PFSK-1 (cell line): ENCODE measurements around the gene PEF1.

ENCODE experiments used
- FOXP2 ChIP-seq: optimal IDR thresholded peaks from 2 replicates; pipeline ENCODE3; 2011; ENCODE audit warnings: borderline replicate concordance, control low read depth, inconsistent platforms; ENCODE audit not compliant: insufficient read depth; ENCODE audit errors: extremely low read length, extremely low read depth
- POLR2AphosphoS5 ChIP-seq: IDR thresholded peaks from 2 replicates; pipeline ENCODE4 v1.6.1; 2012; ENCODE audit warnings: low read depth, mild to moderate bottlenecking, control low read depth, low read length, moderate library complexity
- SIN3A ChIP-seq: IDR thresholded peaks from 2 replicates; pipeline ENCODE4 v1.6.1; 2012; ENCODE audit warnings: mild to moderate bottlenecking, low read length, moderate library complexity, borderline replicate concordance; ENCODE audit not compliant: insufficient read depth
- TAF1 ChIP-seq: IDR thresholded peaks from 2 replicates; pipeline ENCODE4 v1.6.1; 2012; ENCODE audit warnings: low read length, control low read depth, borderline replicate concordance; ENCODE audit not compliant: insufficient read depth
- TF ChIP-seq, protein P1 (sequence below), 2 experiments: IDR thresholded peaks; 2 replicates each; pipeline versions ENCODE4 v1.6.1 to v1.8.0; 2011 to 2012; ENCODE audit warnings: low read depth in 2 of 2, low read length in 2 of 2, control low read depth in 1 of 2, inconsistent platforms in 1 of 2, mild to moderate bottlenecking in 1 of 2, moderate library complexity in 1 of 2; ENCODE audit not compliant: insufficient read depth in 1 of 2

DNA sequence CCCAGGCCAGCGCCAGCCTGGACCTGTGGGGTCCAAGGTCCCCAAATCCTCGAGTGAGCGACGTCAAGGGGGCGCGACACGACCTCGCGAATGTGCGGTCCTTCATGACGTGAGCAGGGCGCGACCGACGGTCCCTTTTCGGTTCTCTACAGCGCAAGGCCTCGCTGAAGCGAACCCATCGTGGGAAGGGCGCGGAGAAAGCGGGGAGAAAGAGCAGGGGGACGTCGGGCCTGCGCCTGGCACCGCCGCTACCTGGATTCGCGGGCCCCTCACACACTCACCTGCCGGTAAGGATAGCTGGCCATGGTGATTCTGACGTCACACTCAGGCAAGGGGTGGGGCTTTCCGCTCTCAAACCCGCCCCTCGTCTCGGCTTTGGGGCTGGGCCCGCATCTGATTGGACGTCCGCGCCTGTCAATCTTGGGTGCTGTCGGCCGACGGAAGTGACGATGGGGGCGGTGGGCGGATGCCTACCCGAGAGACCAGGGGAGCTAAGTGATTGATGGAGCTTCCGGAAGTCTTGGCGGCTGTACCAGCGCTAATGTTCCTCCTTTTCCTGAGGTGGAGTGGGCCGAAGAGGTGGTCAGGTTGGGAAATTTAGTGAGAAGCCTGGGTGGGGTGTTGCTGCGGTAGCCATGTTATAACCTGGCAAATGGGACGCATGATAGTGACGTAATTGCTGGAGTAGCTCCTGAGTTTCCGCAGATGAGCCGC is at the start of gene PEF1:
- TF ChIP-seq POLR2AphosphoS5 = peak; percentile 57
- TF ChIP-seq, protein P1, sequence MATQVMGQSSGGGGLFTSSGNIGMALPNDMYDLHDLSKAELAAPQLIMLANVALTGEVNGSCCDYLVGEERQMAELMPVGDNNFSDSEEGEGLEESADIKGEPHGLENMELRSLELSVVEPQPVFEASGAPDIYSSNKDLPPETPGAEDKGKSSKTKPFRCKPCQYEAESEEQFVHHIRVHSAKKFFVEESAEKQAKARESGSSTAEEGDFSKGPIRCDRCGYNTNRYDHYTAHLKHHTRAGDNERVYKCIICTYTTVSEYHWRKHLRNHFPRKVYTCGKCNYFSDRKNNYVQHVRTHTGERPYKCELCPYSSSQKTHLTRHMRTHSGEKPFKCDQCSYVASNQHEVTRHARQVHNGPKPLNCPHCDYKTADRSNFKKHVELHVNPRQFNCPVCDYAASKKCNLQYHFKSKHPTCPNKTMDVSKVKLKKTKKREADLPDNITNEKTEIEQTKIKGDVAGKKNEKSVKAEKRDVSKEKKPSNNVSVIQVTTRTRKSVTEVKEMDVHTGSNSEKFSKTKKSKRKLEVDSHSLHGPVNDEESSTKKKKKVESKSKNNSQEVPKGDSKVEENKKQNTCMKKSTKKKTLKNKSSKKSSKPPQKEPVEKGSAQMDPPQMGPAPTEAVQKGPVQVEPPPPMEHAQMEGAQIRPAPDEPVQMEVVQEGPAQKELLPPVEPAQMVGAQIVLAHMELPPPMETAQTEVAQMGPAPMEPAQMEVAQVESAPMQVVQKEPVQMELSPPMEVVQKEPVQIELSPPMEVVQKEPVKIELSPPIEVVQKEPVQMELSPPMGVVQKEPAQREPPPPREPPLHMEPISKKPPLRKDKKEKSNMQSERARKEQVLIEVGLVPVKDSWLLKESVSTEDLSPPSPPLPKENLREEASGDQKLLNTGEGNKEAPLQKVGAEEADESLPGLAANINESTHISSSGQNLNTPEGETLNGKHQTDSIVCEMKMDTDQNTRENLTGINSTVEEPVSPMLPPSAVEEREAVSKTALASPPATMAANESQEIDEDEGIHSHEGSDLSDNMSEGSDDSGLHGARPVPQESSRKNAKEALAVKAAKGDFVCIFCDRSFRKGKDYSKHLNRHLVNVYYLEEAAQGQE (IDR thresholded peaks at IDR 0.05; ENCODE audit: insufficient read depth in 1 of 2, low read depth in 2 of 2, low read length in 2 of 2) = no peak
- no peak for TF ChIP-seq TAF1
- no peak for TF ChIP-seq SIN3A
- TF ChIP-seq FOXP2 = peak; percentile 27
